ENCODE data around the gene IQCK.

DNA sequence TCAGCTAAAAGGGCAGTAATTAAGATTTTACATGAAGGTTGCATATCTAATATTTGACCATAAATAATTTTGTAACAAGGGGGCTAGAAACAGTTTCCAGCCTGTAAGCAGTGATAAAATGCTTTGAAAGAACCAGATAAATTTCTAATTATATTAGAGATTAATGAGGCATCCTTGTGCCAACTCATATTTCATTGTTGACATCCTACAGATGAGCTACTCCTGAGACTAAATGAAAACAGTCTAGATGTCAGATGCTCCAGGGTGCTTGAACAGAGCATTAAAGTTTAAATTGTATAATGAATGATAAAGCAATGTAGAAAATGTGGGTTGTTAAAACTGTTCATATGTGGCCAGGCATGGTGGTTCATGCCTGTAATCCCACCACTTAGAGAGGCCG lies 23.3 kb downstream of the IQCK start:
- TF ChIP-seq, protein P1, sequence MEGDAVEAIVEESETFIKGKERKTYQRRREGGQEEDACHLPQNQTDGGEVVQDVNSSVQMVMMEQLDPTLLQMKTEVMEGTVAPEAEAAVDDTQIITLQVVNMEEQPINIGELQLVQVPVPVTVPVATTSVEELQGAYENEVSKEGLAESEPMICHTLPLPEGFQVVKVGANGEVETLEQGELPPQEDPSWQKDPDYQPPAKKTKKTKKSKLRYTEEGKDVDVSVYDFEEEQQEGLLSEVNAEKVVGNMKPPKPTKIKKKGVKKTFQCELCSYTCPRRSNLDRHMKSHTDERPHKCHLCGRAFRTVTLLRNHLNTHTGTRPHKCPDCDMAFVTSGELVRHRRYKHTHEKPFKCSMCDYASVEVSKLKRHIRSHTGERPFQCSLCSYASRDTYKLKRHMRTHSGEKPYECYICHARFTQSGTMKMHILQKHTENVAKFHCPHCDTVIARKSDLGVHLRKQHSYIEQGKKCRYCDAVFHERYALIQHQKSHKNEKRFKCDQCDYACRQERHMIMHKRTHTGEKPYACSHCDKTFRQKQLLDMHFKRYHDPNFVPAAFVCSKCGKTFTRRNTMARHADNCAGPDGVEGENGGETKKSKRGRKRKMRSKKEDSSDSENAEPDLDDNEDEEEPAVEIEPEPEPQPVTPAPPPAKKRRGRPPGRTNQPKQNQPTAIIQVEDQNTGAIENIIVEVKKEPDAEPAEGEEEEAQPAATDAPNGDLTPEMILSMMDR (IDR thresholded peaks at IDR 0.05), result no peak
- TF ChIP-seq POLR2A (IDR thresholded peaks at IDR 0.05), result no peak

Data from right lobe of liver (tissue), 4 donors.